Measurements from ENCODE around the gene DOCK2. TPM values are rescaled to one million over a fixed set of nuclear protein-coding genes. Genes with fewer than 3 reads are reported as not detected.

Gene DOCK2
- polyA plus RNA-seq, 3 donors = 57.5 to 178 (median 115) TPM

- Mint-ChIP-seq H3K36me3 (peaks cover 85 to 93% of the 10 kb centered on the region in 2 donors), H3K4me3 (no peak overlapping the region), H3K4me1 (peaks cover 7% of the 10 kb centered on the region), H3K27ac (peak overlapping the region in 1 of 7 donors; percentile 11), H3K27me3 (ENCODE audit: low read depth in 3 of 3) (no peaks in the 10 kb centered on the region), H3K9me3 (peaks cover 0 to 4% (median 0%) of the 10 kb centered on the region in 7 donors)
- Histone ChIP-seq H3K9ac (ENCODE audit: insufficient read depth, low read length, poor library complexity, severe bottlenecking) (no peak overlapping the region), H3K4me1 (ENCODE audit: control insufficient read depth in 1 of 2, insufficient read depth in 2 of 2, low read length in 2 of 2) (no peaks in the 10 kb centered on the region), H3K4me2 (replicated peaks; ENCODE audit: extremely low read depth, low read length, poor library complexity, severe bottlenecking) (no peak overlapping the region), H3K4me3 (replicated peaks in 1 of 3; ENCODE audit: low read depth in 2 of 3, low read length in 3 of 3) (no peak overlapping the region), H4K20me1 (ENCODE audit: insufficient read depth, low read length) (peaks cover 95% of the 10 kb centered on the region), H3K27me3 (ENCODE audit: control insufficient read depth in 2 of 2, insufficient read depth in 2 of 2, low read length in 2 of 2) (no peaks in the 10 kb centered on the region), H3K79me2 (ENCODE audit: insufficient read depth, low read length) (peaks cover 80% of the 10 kb centered on the region), H3K36me3 (replicated peaks in 1 of 2; ENCODE audit: control insufficient read depth in 1 of 2, insufficient read depth in 2 of 2, low read length in 2 of 2) (peaks cover 73 to 95% of the 10 kb centered on the region in 2 donors), H2AFZ (ENCODE audit: insufficient read depth, low read depth, low read length, poor library complexity, severe bottlenecking) (no peak overlapping the region), H3K9me3 (replicated peaks in 1 of 2; ENCODE audit: control insufficient read depth in 1 of 2, insufficient read depth in 1 of 2, low read length in 2 of 2) (no peaks in the 10 kb centered on the region), H3K27ac (ENCODE audit: low read depth in 1 of 2, low read length in 2 of 2) (peak overlapping the region in 1 of 2 donors; percentile 52)
- DNase-seq = no peak
- TF ChIP-seq CTCF (IDR thresholded peaks at IDR 0.05) = no peak
- WGBS (ENCODE audit: insufficient coverage) = 100% methylated on average over 1 of the region's 1 CpG
- intact Hi-C loops (cut with micrococcal nuclease) = no loop called here
Observed at GRCh38 chr5:169728418-169728817, 91.3 kb downstream of the DOCK2 start.

DNA sequence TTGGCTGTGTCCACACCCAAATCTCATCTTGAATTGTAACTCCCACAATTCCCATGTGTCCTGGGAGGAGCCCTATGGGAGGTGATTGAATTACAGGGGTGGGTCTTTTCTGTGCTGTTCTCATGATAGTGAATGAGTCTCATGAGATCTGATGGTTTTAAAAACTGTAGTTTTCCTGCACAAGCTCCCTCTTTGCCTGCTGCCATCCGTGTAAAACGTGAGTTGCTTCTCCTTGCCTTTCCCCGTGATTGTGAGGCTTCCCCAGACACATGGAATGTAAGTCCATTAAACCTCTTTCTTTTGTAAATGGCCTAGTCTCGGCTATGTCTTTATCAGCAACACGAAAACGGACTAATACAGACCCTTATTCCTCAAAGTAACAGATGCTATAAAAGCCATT, 94.1 kb downstream of the DOCK2 start:
- H3K27ac Mint-ChIP-seq = peak overlapping the region in 4 of 7 donors; percentile 26 to 68 (median 40)
- Histone ChIP-seq H2AFZ (ENCODE audit: insufficient read depth, low read depth, low read length, poor library complexity, severe bottlenecking) (no peak overlapping the region), H3K4me1 (ENCODE audit: control insufficient read depth in 1 of 2, insufficient read depth in 2 of 2, low read length in 2 of 2) (peaks cover 13 to 17% of the 10 kb centered on the region in 2 donors), H3K4me3 (replicated peaks in 1 of 3; ENCODE audit: low read depth in 2 of 3, low read length in 3 of 3) (no peak overlapping the region), H3K9me3 (replicated peaks in 1 of 2; ENCODE audit: control insufficient read depth in 1 of 2, insufficient read depth in 1 of 2, low read length in 2 of 2) (no peaks in the 10 kb centered on the region), H3K27me3 (ENCODE audit: control insufficient read depth in 2 of 2, insufficient read depth in 2 of 2, low read length in 2 of 2) (no peaks in the 10 kb centered on the region), H3K36me3 (replicated peaks in 1 of 2; ENCODE audit: control insufficient read depth in 1 of 2, insufficient read depth in 2 of 2, low read length in 2 of 2) (peaks cover 66 to 87% of the 10 kb centered on the region in 2 donors), H3K4me2 (replicated peaks; ENCODE audit: extremely low read depth, low read length, poor library complexity, severe bottlenecking) (no peak overlapping the region), H3K79me2 (ENCODE audit: insufficient read depth, low read length) (peaks cover 91% of the 10 kb centered on the region), H3K9ac (ENCODE audit: insufficient read depth, low read length, poor library complexity, severe bottlenecking) (no peak overlapping the region), H3K27ac (ENCODE audit: low read depth in 1 of 2, low read length in 2 of 2) (peak overlapping the region in 1 of 2 donors; percentile 28), H4K20me1 (ENCODE audit: insufficient read depth, low read length) (peaks cover 100% of the 10 kb centered on the region)
- intact Hi-C loops (cut with micrococcal nuclease) = no loop called here
- peaks cover 24% of the 10 kb centered on the region for H3K4me1 Mint-ChIP-seq
- 100% methylated on average over 2 of the region's 6 CpGs for WGBS (ENCODE audit: insufficient coverage)
- peaks cover 0 to 4% (median 0%) of the 10 kb centered on the region in 7 donors for H3K9me3 Mint-ChIP-seq
- H3K27me3 Mint-ChIP-seq (ENCODE audit: low read depth in 3 of 3) = no peaks in the 10 kb centered on the region
- no peak for TF ChIP-seq CTCF (IDR thresholded peaks at IDR 0.05)
- peaks cover 78 to 86% of the 10 kb centered on the region in 2 donors for H3K36me3 Mint-ChIP-seq
- DNase-seq = no peak
- H3K4me3 Mint-ChIP-seq = no peak overlapping the region

Measured in CD14-positive monocyte (primary cell).